CD1c-positive myeloid dendritic cell (primary cell): Measurements from ENCODE around the gene FSTL1.

Experiments used
- DNase-seq: peaks from one replicate; pipeline ENCODE4 v3.0.0-alpha.2; 2016; ENCODE audit errors: extremely low spot score

The FSTL1 gene

GRCh38 chr3:120440001-120440703, 10.6 kb downstream of the FSTL1 start:
- DNase-seq: no peak

DNA sequence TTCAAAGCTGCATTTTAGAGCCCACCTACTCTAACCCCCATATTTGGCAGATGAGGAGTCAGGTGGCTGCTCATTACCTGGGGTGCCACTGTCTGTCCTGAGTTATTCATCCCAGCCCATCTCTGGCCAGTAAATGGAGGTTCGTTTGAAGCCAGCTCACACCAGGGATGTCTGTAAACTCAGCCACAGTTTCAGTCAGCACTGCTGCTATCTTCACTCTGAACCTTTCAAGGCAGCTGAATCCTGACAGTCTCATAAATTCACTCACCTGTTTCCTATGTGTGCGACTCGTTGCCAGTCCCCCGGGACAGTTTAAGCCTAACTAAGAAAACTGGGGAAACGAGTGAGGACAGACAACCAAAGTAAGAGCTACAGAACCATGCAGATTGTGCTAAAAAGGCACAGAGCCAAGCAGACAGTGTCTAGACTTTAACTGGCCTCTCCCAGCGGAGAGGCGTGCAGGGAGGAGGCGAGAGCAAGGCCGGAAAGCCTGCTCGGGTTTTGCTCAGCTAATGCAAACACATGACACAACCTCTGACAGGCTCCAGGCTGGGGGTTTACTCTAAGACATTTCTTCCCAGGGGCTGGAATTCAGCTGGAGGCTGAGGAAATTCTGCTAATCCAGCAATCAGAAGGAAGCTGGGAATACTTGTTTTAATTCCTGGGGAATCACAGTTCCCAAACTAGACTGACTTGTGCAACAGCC, 12.0 kb downstream of the FSTL1 start:
- DNase-seq: no peak

- DNase-seq: no peak
Measured at GRCh38 chr3:120438216-120438615, 12.6 kb downstream of the FSTL1 start.

DNA sequence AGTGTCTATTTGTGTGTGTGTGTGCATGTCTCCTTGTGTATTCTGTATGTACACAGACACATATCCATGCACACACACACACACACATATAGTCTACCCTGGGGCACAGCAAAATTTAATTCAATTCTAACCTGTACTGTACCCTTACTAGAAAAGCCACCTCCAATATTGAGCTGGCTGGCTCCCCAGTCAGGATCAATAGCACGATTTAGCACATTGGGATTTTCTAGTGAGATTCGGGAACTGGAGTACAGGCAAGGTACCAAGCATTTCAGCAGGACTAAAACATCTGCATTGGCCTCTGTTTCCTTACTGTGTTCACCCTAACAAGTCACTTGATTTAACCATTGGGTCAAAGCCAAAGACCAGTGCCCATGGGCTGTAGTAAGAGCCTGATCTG, 13.2 kb downstream of the FSTL1 start:
- DNase-seq: no peak

DNA sequence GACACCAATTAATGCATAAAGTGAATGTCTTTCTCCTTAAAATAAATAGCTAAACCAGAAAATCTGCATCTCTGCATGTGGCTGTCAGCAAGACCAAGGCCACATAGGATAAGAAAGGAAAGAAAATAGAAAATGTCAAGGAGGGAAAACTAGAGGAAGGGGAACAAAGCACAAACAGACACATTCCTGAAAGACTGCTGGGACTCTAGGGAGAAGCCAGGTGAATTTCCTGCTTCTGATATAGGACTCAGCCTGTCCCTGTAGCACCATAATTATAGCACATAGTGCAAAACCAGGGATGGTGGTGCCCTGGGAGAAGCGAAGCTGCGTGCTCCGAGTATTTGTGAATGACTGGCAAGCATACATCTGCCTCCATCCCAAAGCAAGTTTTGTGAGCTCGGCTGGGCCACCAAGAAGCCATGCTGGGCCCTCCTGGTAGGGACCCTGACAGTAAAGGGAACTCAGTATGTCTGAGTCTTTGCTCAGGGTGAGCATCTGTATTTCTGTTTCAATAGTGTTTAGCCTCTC, 14.2 kb downstream of the FSTL1 start:
- no peak for DNase-seq

DNA sequence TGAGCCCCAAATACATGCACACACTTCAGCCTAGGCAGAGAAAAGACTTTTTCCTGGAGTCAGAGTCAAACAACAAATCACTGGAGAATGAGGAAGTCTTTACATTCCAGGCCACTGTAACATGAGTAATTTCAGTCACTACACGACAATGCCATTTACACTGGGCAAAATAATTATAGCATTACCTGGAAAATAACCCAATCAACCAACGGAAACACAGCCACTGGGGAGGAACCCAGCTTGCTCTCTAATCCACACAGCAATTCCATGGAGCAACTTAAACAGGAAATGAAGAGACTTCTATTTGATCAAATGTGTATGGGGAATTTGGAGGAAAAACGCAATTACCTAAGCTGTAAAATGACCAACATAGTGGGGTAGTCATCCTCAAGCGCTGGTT, 15.2 kb downstream of the FSTL1 start:
- DNase-seq: no peak

- DNase-seq: no peak
Measured at GRCh38 chr3:120433662-120434331, 17.0 kb downstream of the FSTL1 start.

DNA sequence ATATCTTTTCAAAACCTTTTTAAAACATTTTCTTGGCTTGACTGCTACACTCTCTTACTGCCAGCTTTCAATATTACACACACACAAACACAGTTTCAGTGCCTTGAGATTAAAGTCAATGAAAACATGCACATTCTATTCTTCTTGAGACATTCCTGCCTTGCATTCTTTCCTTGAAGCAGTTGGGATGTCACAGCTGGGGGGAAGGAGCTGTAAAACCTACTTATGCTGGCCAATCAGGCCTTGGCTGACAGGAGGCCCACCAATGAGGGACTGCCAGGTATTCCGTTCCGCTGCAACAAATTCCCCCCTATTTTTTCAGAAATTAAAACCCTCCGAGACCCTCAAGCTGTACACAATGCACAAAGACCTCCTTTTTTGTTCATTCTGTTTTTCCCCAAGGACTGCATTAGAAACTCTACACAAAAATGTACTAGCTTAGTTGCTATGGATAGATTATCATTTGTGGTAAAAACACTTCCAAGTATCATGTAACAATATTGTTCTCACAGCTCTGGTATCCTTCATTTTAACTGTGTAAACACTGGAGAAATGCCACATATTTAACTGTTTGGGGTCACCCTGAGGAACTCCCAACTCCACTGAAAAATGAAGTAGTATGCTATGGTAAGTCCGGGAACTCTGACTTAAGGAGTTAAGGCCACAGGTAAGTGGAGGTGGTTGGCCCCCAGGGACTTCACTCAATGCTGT, 18.5 kb downstream of the FSTL1 start:
- no peak for DNase-seq

GRCh38 chr3:120429921-120430361, 20.9 kb downstream of the FSTL1 start:
- DNase-seq: no peak

- no peak for DNase-seq
Measured at GRCh38 chr3:120428924-120429323, 21.9 kb downstream of the FSTL1 start.

GRCh38 chr3:120427201-120427600, 23.6 kb downstream of the FSTL1 start:
- no peak for DNase-seq

GRCh38 chr3:120425572-120426250, 25.1 kb downstream of the FSTL1 start:
- DNase-seq: no peak

DNA sequence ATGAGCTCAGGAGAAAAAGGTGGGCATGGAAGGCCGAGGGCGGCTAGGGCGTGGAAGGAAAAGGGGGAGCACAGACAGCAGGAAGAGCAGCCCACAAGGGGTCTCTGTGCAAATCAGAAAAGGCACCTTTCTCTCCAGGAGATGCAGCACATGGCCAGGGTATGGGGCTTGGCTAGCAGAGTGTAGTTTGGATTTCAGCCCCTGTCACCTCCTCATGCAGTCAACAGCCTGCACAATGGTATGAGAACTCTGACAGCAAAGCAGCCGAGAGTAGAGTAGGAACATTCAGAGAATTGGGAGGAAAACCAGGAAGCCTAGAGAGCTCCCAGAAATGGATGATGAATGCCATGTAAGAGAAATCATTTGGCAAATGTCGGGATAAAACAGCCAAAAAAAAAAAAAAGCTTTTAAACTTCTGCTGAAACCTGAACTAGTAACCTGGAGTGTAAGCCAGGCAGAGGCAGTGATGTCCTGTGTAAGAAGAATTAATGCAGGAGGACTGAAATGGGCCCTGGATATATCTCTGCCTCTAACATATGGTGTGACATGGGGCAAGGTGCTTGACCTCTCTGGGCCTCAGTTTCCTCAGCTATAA, 25.7 kb downstream of the FSTL1 start:
- DNase-seq: no peak

GRCh38 chr3:120424506-120424905, 26.3 kb downstream of the FSTL1 start:
- DNase-seq: no peak

- DNase-seq: no peak
Measured at GRCh38 chr3:120423432-120423831, 27.4 kb downstream of the FSTL1 start.

DNA sequence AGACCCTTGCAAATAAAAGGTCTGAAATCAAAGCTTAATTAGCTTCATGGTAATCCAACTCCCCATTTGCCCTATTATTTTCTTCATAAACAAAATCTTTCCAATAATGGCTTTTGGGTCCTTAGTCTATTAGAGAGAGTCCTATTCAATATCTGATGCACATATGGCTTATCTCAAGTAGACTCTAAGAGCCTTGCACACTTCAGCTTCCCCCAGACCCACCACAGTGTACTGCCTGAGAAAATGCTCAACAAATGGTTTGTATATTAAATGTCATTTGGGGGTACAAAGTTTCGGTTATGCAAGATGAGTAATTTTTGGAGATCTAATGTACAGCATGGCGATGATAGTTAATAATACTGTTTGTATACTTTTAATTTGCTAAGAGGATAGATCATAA, 28.9 kb downstream of the FSTL1 start:
- no peak for DNase-seq

- no peak for DNase-seq
Measured at GRCh38 chr3:120420928-120421551, 29.8 kb downstream of the FSTL1 start.

GRCh38 chr3:120420360-120420759, 30.4 kb downstream of the FSTL1 start:
- DNase-seq: no peak

DNA sequence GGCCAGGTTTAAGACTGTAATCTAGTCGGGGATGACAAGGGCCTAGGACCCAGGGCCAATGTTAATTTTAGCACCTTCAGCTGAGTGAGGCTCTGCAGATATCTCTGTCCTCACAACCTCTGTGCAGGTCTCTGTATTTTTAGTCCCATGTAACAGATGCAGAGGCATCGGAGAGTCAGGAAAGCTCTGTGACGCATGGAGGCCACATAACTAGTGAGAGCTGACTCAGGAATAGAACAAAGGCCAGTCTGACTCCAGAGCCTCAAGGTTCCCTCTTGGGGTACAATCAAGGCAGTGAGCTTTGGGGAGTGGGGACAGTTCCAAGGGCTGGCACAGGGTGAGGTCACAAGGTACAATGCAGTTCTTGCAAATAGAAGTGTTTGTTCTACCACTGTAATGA, 31.0 kb downstream of the FSTL1 start:
- DNase-seq: no peak

- DNase-seq: no peak
Measured at GRCh38 chr3:120418866-120419490, 31.8 kb downstream of the FSTL1 start.
